GM18951 (cell line): ENCODE data around the gene HDAC4.
"Not testable (repeated sequence)": the region's sequence is repeated elsewhere in the genome, so short reads cannot be mapped to it uniquely, and the experiment has no call there.

ENCODE experiments used
- POLR2A ChIP-seq: IDR thresholded peaks from 4 replicates; pipeline ENCODE4 v1.6.1; 2011; ENCODE audit warnings: mild to moderate bottlenecking; ENCODE audit not compliant: insufficient read length, insufficient read depth; ENCODE audit errors: extremely low read depth
- in situ Hi-C: fragments of 300-500 bp; cut with MboI; formaldehyde crosslinking; loops from one replicate; pipeline ENCODE4 v1.12.0; 2022; ENCODE audit warnings: low sequenced_read_pairs, mixed read lengths, inconsistent platforms; ENCODE audit not compliant: unreplicated experiment

The HDAC4 gene

GRCh38 chr2:239084007-239084406 is 316.8 kb downstream of the HDAC4 start:
- in situ Hi-C loops, result no loop called here
- no peak for TF ChIP-seq POLR2A

DNA sequence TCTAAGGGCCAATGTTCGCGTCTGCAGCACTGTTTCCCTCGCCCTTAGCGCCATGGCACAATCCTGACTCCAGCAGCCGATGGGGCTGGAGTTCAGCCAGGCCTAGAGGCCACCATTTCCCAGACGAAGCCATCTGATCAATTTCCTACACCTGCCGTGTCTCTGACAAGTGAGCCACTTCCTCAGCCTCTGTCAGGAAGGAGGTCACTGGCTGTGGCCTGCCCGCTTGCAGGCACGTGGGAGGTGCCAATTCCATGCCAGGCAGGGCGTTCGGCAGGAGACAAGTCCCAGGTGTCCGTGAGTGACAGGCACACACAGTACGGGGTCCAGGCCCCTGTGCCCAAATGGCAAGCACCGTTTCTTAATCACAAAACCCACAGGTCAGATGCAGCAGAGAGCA is 318.4 kb downstream of the HDAC4 start:
- TF ChIP-seq POLR2A, result no peak
- in situ Hi-C loops, result no loop called here

GRCh38 chr2:239081622-239082021 is 319.2 kb downstream of the HDAC4 start:
- TF ChIP-seq POLR2A, result no peak
- in situ Hi-C loops, result no loop called here

DNA sequence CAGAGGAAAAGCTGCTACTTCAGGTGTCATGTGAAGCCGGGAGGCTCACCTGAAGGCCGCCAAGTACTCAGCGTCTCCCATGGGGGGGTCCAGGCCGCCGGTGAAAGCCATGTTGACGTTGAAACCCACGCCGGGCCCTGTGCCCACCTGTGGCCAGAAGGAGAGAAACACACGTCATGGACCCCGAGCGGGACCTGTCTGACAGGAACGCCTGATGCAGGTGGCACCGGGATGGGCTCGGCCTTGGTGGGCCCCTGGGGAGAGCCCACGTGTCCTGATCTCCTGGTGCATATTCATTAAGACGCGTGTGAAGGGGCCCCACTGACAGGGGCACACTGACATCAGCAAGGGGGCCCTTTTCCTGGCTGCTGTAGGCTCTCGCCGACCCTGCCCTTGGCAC is 319.8 kb downstream of the HDAC4 start:
- in situ Hi-C loops, result no loop called here
- no peak for TF ChIP-seq POLR2A

DNA sequence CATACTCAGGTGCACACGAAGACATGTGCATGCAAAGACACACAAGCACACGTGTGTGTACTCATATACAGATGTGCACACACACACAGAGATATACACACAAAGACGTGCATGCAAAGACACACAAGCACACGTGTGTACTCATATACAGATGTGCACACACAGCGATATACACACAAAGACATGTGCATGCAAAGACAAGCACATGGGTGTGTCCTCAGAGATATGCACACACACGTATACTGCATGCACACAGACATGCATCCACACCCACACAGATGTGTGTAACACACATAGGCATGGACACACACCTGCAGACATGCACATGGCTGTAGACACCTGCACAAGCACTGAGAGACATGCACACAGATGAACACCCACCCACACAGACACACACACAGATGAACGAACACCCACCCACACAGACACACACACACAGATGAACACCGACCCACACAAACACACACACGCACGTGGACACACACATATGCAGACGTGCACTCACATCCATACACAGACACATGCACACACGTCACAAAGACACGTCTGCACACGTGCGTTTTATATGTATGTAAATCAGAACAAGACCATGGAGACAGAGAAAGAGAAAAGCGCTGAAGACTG is 321.0 kb downstream of the HDAC4 start:
- TF ChIP-seq POLR2A, result no peak
- in situ Hi-C loops, result no loop called here

GRCh38 chr2:239078128-239078924 is 322.5 kb downstream of the HDAC4 start:
- TF ChIP-seq POLR2A, result no peak
- in situ Hi-C loops, result no loop called here

- in situ Hi-C loops, result no loop called here
- TF ChIP-seq POLR2A, result no peak
Observed at GRCh38 chr2:239077260-239077659, 323.6 kb downstream of the HDAC4 start.

DNA sequence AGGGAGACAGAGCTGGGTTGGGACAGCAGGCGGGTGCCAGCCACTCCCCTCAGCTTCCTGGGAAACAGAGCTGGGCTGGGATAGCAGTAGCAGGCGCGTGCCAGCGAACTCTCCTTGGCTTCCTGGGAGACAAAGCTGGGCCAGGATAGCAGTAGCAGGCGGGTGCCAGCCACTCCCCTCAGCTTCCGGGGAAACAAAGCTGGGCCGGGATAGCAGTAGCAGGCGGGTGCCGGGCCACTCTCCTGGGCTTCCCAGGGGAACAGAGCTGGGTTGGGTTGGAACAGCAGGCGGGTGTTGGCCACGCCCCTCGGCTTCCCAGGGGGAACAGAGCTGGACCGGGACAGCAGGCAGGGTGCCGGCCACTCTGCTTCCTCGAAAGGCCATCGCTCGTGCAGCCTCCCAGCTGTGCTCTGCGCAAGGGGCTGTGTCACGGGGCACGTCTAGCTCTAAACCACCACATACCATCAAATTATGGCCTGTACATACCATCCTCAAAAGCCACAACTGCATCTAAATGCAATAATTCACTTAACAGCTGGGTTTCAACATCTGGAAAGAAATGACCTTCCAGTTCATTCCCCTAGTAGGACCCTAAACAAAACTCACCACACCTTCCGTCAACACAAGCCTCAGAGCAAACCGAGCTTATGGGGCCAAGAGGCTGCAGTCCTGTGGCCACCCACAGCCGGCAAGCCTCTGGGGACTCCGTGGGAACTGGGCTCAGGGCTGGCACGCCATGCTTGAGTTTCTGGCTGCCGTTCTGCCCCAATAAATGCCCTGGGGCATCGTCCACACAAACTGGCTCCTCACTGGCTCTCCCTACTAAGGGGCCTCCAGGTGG is 324.7 kb downstream of the HDAC4 start:
- in situ Hi-C loops, result no loop called here
- TF ChIP-seq POLR2A, result no peak

DNA sequence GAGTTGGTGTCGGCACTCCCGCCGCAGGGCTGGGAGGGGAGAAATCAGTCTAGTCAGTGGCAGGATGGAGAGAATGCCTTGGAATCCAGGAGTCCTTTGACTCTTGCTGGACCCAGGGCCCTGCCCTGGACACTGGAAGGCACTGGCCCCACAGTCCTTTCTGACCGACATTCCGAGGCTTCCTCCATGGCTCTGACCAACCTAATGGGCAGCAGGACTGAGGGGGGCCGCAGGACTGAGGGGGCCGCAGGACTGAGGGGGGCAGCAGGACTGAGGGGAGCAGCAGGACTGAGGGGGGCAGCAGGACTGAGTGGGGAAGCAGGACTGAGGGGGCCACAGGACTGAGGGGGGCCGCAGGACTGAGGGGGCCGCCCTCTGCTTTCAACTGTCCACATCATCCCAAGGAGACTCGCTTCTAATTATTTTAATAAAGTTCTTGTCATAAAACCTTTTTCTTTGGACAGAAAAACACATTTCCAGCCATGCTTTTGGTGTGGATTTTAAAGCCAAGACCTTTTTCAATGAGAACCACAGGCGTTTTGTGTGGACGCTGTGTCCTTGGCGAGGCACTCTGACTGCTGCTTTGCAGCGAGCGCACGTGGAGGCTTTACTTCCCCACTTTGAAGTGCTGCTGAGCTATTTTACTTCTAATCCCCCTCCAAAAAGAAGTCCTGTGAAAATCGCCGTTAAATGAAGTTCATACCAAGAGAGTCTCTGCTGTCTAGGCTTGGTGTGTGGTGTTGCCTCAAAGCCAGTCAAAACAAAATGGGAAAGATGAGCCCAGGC is 326.9 kb downstream of the HDAC4 start:
- TF ChIP-seq POLR2A, result no peak
- in situ Hi-C loops, result no loop called here

DNA sequence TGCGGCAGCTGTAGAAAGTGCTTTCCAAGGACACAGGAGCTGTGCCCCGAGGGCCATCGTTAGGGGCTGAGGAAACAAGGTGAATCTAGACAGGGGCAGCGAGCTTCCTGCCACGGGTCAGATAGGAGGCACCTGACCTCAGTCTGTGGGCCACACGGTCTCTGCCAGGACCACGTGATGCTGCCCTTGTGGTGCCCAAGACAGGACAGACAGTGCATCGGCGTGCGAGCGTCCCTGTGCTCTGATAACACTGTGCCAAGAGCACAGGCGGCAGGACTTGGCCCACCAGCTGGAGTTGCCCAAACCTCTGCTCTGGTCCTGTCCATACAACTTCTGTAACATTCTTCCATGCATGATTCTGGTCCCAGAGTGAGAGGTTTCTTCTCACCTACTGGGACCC is 327.6 kb downstream of the HDAC4 start:
- in situ Hi-C loops, result no loop called here
- TF ChIP-seq POLR2A, result no peak

GRCh38 chr2:239072786-239073185 is 328.0 kb downstream of the HDAC4 start:
- TF ChIP-seq POLR2A, result no peak
- in situ Hi-C loops, result no loop called here

- no peak for TF ChIP-seq POLR2A
- in situ Hi-C loops, result no loop called here
Observed at GRCh38 chr2:239070466-239070865, 330.4 kb downstream of the HDAC4 start.

- in situ Hi-C loops, result not testable (repeated sequence)
Observed at GRCh38 chr2:239069362-239070333, 331.2 kb downstream of the HDAC4 start.
